Breast epithelium (tissue), 4 donors: ENCODE measurements around the gene OR8B8. TPM values are rescaled to one million over a fixed set of nuclear protein-coding genes. Genes with fewer than 3 reads are reported as not detected.
"Not testable (repeated sequence)": the region's sequence is repeated elsewhere in the genome, so short reads cannot be mapped to it uniquely, and the experiment has no call there.

Source experiments
- DNase-seq, 2 donors: peaks; one replicate each; pipeline ENCODE4 v3.0.0-alpha.2; 2019; ENCODE audit warnings: low spot score in 2 of 2
- H3K27ac ChIP-seq, 2 donors: fragments of 200-600 bp; sonication (generic) in 1 of 2; one replicate each; pipeline ENCODE4 v1.5.1; 2016 to 2019; ENCODE audit warnings: mild to moderate bottlenecking in 1 of 2
- H3K27me3 ChIP-seq, 2 donors: fragments of 200-600 bp; sonication (generic) in 1 of 2; one replicate each; pipeline versions ENCODE4 v1.5.1 to v1.6.0; 2017 to 2019; ENCODE audit warnings: control low read depth in 1 of 2, mild to moderate bottlenecking in 1 of 2
- H3K36me3 ChIP-seq: fragments of 200-600 bp; one replicate; pipeline ENCODE4 v1.5.1; 2019
- H3K4me1 ChIP-seq, 2 donors: fragments of 200-600 bp; sonication (generic); one replicate each; pipeline ENCODE4 v1.5.1; 2016 to 2019; ENCODE audit warnings: control low read depth in 1 of 2
- H3K4me3 ChIP-seq, 3 donors: fragments of 200-600 bp; sonication (generic); 1 replicate in 2 of 3; 2 replicates in 1 of 3; pipeline ENCODE4 v1.5.1; 2016 to 2019; ENCODE audit warnings: mild to moderate bottlenecking in 3 of 3, moderate library complexity in 2 of 3
- H3K9me3 ChIP-seq, 2 donors: fragments of 200-600 bp; sonication (generic) in 1 of 2; one replicate each; pipeline ENCODE4 v1.5.1; 2016 to 2019; ENCODE audit warnings: control low read depth in 1 of 2
- POLR2A ChIP-seq: fragments of 450-650 bp; IDR thresholded peaks from one replicate; pipeline ENCODE4 v1.6.1; 2016; ENCODE audit warnings: antibody characterized with exemption, mild to moderate bottlenecking, moderate library complexity
- POLR2AphosphoS5 ChIP-seq, 3 donors: sonication (generic); formaldehyde crosslinking; IDR thresholded peaks; one replicate each; pipeline ENCODE4 v1.6.1; 2017; ENCODE audit warnings: antibody characterized with exemption in 3 of 3
- intact Hi-C: fragments of 100-400 bp; cut with DNase I; formaldehyde crosslinking; loops from one replicate; pipeline ENCODE4 v1.15.1; 2023; ENCODE audit warnings: low total_unique reads
- total RNA-seq, 3 donors: library from RNA; depleted of rRNA; stranded (reverse); fragments of >200 nt; gene quantifications; one replicate each; pipeline ENCODE4 v1.1.0, GENCODE V29; 2016
- TF ChIP-seq, protein P1 (sequence below), 3 donors: fragments of 450-650 bp; IDR thresholded peaks; one replicate each; pipeline ENCODE4 v1.5.1; 2016 to 2017; ENCODE audit warnings: antibody characterized with exemption in 3 of 3, mild to moderate bottlenecking in 3 of 3, moderate library complexity in 3 of 3

OR8B8 gene
- total RNA-seq, 3 donors from 2014 or later: not detected

GRCh38 chr11:124405581-124405980 is 39.9 kb downstream of the OR8B8 start:
- TF ChIP-seq POLR2A (no peak), POLR2AphosphoS5 (IDR thresholded peaks at IDR 0.05) (no peak)
- TF ChIP-seq, protein P1, sequence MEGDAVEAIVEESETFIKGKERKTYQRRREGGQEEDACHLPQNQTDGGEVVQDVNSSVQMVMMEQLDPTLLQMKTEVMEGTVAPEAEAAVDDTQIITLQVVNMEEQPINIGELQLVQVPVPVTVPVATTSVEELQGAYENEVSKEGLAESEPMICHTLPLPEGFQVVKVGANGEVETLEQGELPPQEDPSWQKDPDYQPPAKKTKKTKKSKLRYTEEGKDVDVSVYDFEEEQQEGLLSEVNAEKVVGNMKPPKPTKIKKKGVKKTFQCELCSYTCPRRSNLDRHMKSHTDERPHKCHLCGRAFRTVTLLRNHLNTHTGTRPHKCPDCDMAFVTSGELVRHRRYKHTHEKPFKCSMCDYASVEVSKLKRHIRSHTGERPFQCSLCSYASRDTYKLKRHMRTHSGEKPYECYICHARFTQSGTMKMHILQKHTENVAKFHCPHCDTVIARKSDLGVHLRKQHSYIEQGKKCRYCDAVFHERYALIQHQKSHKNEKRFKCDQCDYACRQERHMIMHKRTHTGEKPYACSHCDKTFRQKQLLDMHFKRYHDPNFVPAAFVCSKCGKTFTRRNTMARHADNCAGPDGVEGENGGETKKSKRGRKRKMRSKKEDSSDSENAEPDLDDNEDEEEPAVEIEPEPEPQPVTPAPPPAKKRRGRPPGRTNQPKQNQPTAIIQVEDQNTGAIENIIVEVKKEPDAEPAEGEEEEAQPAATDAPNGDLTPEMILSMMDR (IDR thresholded peaks at IDR 0.05): no peak
- no peaks in the 10 kb centered on the region for H3K27me3 ChIP-seq
- no peak overlapping the region for H3K4me3 ChIP-seq
- H3K4me1 ChIP-seq: no peaks in the 10 kb centered on the region
- no peak for DNase-seq
- H3K9me3 ChIP-seq: no peaks in the 10 kb centered on the region
- intact Hi-C loops: no loop called here
- H3K36me3 ChIP-seq: no peaks in the 10 kb centered on the region
- no peak overlapping the region for H3K27ac ChIP-seq

- DNase-seq, H3K36me3 ChIP-seq, intact Hi-C loops: not testable (repeated sequence)
Measured at GRCh38 chr11:124403186-124403585, 42.3 kb downstream of the OR8B8 start.

DNA sequence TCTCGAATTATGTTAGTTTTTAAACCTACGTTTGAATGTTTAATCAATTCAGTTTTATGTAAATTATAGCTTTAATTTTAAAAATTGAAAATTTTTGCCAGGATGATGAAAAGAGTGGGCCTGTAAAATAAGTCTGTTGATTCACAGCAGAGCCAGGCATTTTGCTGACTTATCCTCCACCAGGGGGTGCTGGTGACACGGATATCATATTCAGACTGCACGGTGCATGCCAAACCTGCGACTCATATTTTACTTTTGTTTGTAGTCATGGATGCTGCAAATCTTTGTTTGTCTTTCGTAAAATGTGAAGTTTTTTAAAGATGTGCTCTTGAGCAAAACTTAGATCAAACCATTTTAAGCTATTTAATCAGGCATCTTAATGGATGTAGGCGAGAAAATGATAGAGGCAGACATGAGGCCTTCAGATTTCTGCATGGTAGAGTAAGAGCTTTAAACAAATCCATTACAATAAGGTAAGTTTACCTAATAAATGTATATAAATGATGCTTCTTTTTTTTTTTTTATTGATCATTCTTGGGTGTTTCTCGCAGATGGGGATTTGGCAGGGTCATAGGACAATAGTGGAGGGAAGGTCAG is 43.1 kb downstream of the OR8B8 start:
- intact Hi-C loops: no loop called here
- TF ChIP-seq, protein P1 (IDR thresholded peaks at IDR 0.05): peak in 2 of 3 donors; percentile 42 to 49
- TF ChIP-seq POLR2A: no peak
- Histone ChIP-seq H3K27me3 (no peaks in the 10 kb centered on the region), H3K4me1 (no peaks in the 10 kb centered on the region), H3K9me3 (no peaks in the 10 kb centered on the region), H3K36me3 (no peaks in the 10 kb centered on the region), H3K4me3 (no peak overlapping the region), H3K27ac (no peak overlapping the region)
- peak in 1 of 2 donors; percentile 36 for DNase-seq

More at GRCh38 chr11:124403186-124403585, 42.3 kb downstream of the OR8B8 start:
- not testable (repeated sequence) for H3K4me3 ChIP-seq, H3K4me1 ChIP-seq, H3K9me3 ChIP-seq, H3K27ac ChIP-seq, H3K27me3 ChIP-seq

- TF ChIP-seq, protein P1 (IDR thresholded peaks at IDR 0.05): no peak
- TF ChIP-seq POLR2AphosphoS5 (IDR thresholded peaks at IDR 0.05) (no peak), POLR2A (no peak)
- H3K9me3 ChIP-seq: no peaks in the 10 kb centered on the region
- no peak within 1 kb of the TSS for H3K27ac ChIP-seq
- no peak within 1 kb of the TSS for H3K4me3 ChIP-seq
- no peak for DNase-seq
- H3K4me1 ChIP-seq: no peaks in the 10 kb centered on the region
- H3K36me3 ChIP-seq: no peaks in the 10 kb centered on the region
- intact Hi-C loops: no loop called here
- H3K27me3 ChIP-seq: no peaks in the 10 kb centered on the region
Measured at GRCh38 chr11:124398924-124399323, 46.6 kb downstream of the OR8B8 start, which contains the start of gene OR8B3. OR8B3 (minus strand) TSS chr11:124399024; CDS start chr11:124397351, 1,673 bp downstream.

- H3K4me3 ChIP-seq, H3K36me3 ChIP-seq: not testable (repeated sequence)
Measured at GRCh38 chr11:124396847-124397246, 48.6 kb downstream of the OR8B8 start.

GRCh38 chr11:124394408-124394807 is 51.1 kb downstream of the OR8B8 start:
- Histone ChIP-seq H3K36me3 (no peaks in the 10 kb centered on the region), H3K9me3 (no peaks in the 10 kb centered on the region), H3K4me1 (no peaks in the 10 kb centered on the region), H3K27me3 (no peaks in the 10 kb centered on the region), H3K27ac (no peak overlapping the region), H3K4me3 (no peak overlapping the region)
- TF ChIP-seq POLR2A: no peak
- TF ChIP-seq, protein P1 (IDR thresholded peaks at IDR 0.05): no peak
- TF ChIP-seq POLR2AphosphoS5 (IDR thresholded peaks at IDR 0.05): no peak
- DNase-seq: no peak
- intact Hi-C loops: no loop called here

More at GRCh38 chr11:124396847-124397246, 48.6 kb downstream of the OR8B8 start:
- H3K27ac ChIP-seq, H3K9me3 ChIP-seq, DNase-seq, H3K27me3 ChIP-seq, intact Hi-C loops, H3K4me1 ChIP-seq: not testable (repeated sequence)

Other genes starting within 250 kb of the OR8B8 start
- not detected for gene OR8G1, start 204.6 kb downstream of the OR8B8 start, total RNA-seq
- gene OR8G5, start 189.3 kb downstream of the OR8B8 start, total RNA-seq: not detected
- not detected for gene OR8D1, start 131.7 kb downstream of the OR8B8 start, total RNA-seq
- not detected for gene OR8D2, start 125.5 kb downstream of the OR8B8 start, total RNA-seq
- gene OR8B2, start 61.2 kb downstream of the OR8B8 start, total RNA-seq: not detected
- gene OR8B3, start 46.7 kb downstream of the OR8B8 start, total RNA-seq: not detected
- gene OR8B4, start 20.8 kb downstream of the OR8B8 start, total RNA-seq: not detected
- not detected for gene OR8B12, start 98.0 kb upstream of the OR8B8 start, total RNA-seq
- gene OR8A1, start 124.3 kb upstream of the OR8B8 start, total RNA-seq: not detected
- not detected for gene PANX3, start 165.7 kb upstream of the OR8B8 start, total RNA-seq
- gene TBRG1, start 177.2 kb upstream of the OR8B8 start, total RNA-seq: 10 to 100 TPM; 34.7 to 49.0 (median 34.9) TPM
- 10 to 100 TPM; 12.5 to 17.0 (median 14.9) TPM for gene SIAE, start 228.0 kb upstream of the OR8B8 start, total RNA-seq
- gene SPA17, start 228.2 kb upstream of the OR8B8 start, total RNA-seq: 10 to 100 TPM in 1 of 3 donors, 1 to 10 TPM in 2; 2.9 to 15.2 (median 9.8) TPM